GM12878 (cell line): Measurements from ENCODE around the gene OR5AU1. TPM values are rescaled to one million over a fixed set of nuclear protein-coding genes. Genes with fewer than 3 reads are reported as not detected.
A peak's percentile ranks its signal among the peaks of the same experiment; 100 is the strongest.

Source experiments
- ATF3 ChIP-seq: IDR thresholded peaks from 2 replicates; pipeline ENCODE4 v1.6.1; 2011; ENCODE audit warnings: low read depth, mild to moderate bottlenecking, low read length, moderate library complexity, borderline replicate concordance; ENCODE audit errors: extremely low read depth
- BHLHE40 ChIP-seq, 2 experiments: fragments of 450-650 bp in 1 of 2; IDR thresholded peaks; 2 replicates each; pipeline ENCODE4 v1.6.1; 2011 to 2017; ENCODE audit warnings: low read depth in 2 of 2, borderline replicate concordance in 1 of 2, improper control_type of control experiment in 1 of 2, low read length in 1 of 2, mild to moderate bottlenecking in 1 of 2
- CREB1 ChIP-seq: IDR thresholded peaks from 2 replicates; pipeline ENCODE4 v1.6.1; 2012; ENCODE audit warnings: low read depth, mild to moderate bottlenecking, inconsistent platforms
- CREM ChIP-seq: IDR thresholded peaks from 2 replicates; pipeline ENCODE4 v1.6.1; 2014; ENCODE audit warnings: antibody characterized with exemption, low read depth
- CTCF ChIP-seq, 3 experiments: IDR thresholded peaks in 2 of 3; conservative IDR thresholded peaks in 1 of 3; 2 replicates each; pipeline ENCODE4 v1.5.1; 2011; ENCODE audit warnings: low read depth in 3 of 3, low read length in 3 of 3, mild to moderate bottlenecking in 3 of 3, control low read depth in 2 of 3, moderate library complexity in 2 of 3, inconsistent platforms in 1 of 3, mixed read lengths in 1 of 3; ENCODE audit not compliant: control insufficient read depth in 2 of 3, insufficient read depth in 1 of 3; ENCODE audit errors: extremely low read depth in 1 of 3
- E2F4 ChIP-seq: IDR thresholded peaks from 2 replicates; pipeline ENCODE4 v1.6.1; 2012; ENCODE audit warnings: low read depth, low read length, improper control_type of control experiment
- EZH2 ChIP-seq: IDR thresholded peaks from 2 replicates; pipeline ENCODE4 v1.6.1; 2012; ENCODE audit warnings: low read depth, mild to moderate bottlenecking, control low read depth, inconsistent platforms, low read length, borderline replicate concordance; ENCODE audit not compliant: control insufficient read depth
- IRF4 ChIP-seq: IDR thresholded peaks from 2 replicates; pipeline ENCODE4 v1.6.1; 2011; ENCODE audit warnings: low read depth, low read length
- MEF2A ChIP-seq: IDR thresholded peaks from 2 replicates; pipeline ENCODE4 v1.6.1; 2011; ENCODE audit warnings: low read depth, mild to moderate bottlenecking, low read length, moderate library complexity; ENCODE audit not compliant: insufficient read depth
- NRF1 ChIP-seq: conservative IDR thresholded peaks from 2 replicates; pipeline ENCODE4 v1.6.1; 2011; ENCODE audit warnings: mild to moderate bottlenecking, low read depth, low read length, improper control_type of control experiment
- SKIL ChIP-seq: fragments of 450-650 bp; IDR thresholded peaks from 2 replicates; pipeline ENCODE4 v1.6.1; 2017; ENCODE audit warnings: mild to moderate bottlenecking, low read depth, inconsistent platforms; ENCODE audit not compliant: poor library complexity, severe bottlenecking
- SMAD5 ChIP-seq: IDR thresholded peaks from 2 replicates; pipeline ENCODE4 v1.6.1; 2016; ENCODE audit warnings: antibody characterized with exemption, low read depth
- SMARCA5 ChIP-seq: fragments of 450-650 bp; IDR thresholded peaks from 2 replicates; pipeline ENCODE4 v1.6.1; 2017; ENCODE audit warnings: mild to moderate bottlenecking
- STAT3 ChIP-seq: IDR thresholded peaks from 2 replicates; pipeline ENCODE4 v1.6.1; 2011; ENCODE audit warnings: low read depth, low read length, improper control_type of control experiment
- ZBED1 ChIP-seq: IDR thresholded peaks from 2 replicates; pipeline ENCODE4 v1.6.1; 2016; ENCODE audit warnings: borderline replicate concordance
- ZBTB33 ChIP-seq: fragments of 450-650 bp; IDR thresholded peaks from 2 replicates; pipeline ENCODE4 v1.6.1; 2017; ENCODE audit warnings: mild to moderate bottlenecking
- ZNF274 ChIP-seq: IDR thresholded peaks from one replicate; pipeline ENCODE4 v1.8.0; 2011; ENCODE audit not compliant: insufficient read length, insufficient read depth
- ZNF384 ChIP-seq: IDR thresholded peaks from 2 replicates; pipeline ENCODE4 v1.6.1; 2012; ENCODE audit warnings: low read depth, mild to moderate bottlenecking, low read length, improper control_type of control experiment, borderline replicate concordance
- ZSCAN29 ChIP-seq: fragments of 450-650 bp; IDR thresholded peaks from 2 replicates; pipeline ENCODE4 v1.6.1; 2017; ENCODE audit warnings: mild to moderate bottlenecking, moderate library complexity
- polyA plus RNA-seq, 11 experiments: library from polyadenylated mRNA; depleted of rRNA in 4 of 11; unstranded in 6 of 11; stranded (reverse) in 5 of 11; fragments of >200 nt; fragmentation: Nextera tagmentation in 4 of 11; fragmentation: Illumina TruSeq in 1 of 11; extraction: Ambion mirVana in 4 of 11; extraction: Trizol in 1 of 11; gene quantifications; 1 replicate in 1 of 11; 2 replicates in 10 of 11; pipeline versions ENCODE4 v1.2.1 to v1.2.3, GENCODE V29; 2011 to 2016; ENCODE audit warnings: inconsistent platforms in 2 of 11, missing spikeins in 2 of 11, low read depth in 1 of 11
- total RNA-seq, 4 experiments: library from RNA; depleted of rRNA in 3 of 4; stranded (reverse); fragments of >200 nt in 3 of 4; fragmentation: Illumina TruSeq in 1 of 4; extraction: Trizol in 1 of 4; gene quantifications; 2 replicates each; pipeline versions ENCODE4 v1.2.1 to v1.2.3, GENCODE V29; 2013 to 2021

The OR5AU1 gene
- total and polyA plus RNA-seq, 10 of the 15 experiments (the other 5 are each of a cell fraction or from before 2014, with no cell fraction given): not detected

GRCh38 chr14:21109377-21110138, 46.3 kb downstream of the OR5AU1 start (continued):
- TF ChIP-seq ATF3 (no peak), ZNF384 (no peak), ZNF274 (no peak), IRF4 (peak; percentile 95), E2F4 (no peak), CREB1 (peak; percentile 68), SKIL (no peak), CREM (peak; percentile 75; the same call in 1 of the 2 replicates), BHLHE40 (IDR thresholded peaks at IDR 0.05; ENCODE audit: borderline replicate concordance in 1 of 2, low read depth in 2 of 2, low read length in 1 of 2) (peak in 1 of 2 experiments; percentile 8; a peak in 1 of 4 replicates), SMARCA5 (no peak), NRF1 (no peak), STAT3 (no peak), ZBED1 (no peak), ZSCAN29 (no peak), CTCF (IDR thresholded peaks at IDR 0.05 in 2 of 3, conservative IDR thresholded peaks at IDR 0.05 in 1 of 3; ENCODE audit: control insufficient read depth in 2 of 3, extremely low read depth in 1 of 3, insufficient read depth in 1 of 3, low read depth in 3 of 3, low read length in 3 of 3) (no peak), MEF2A (no peak), EZH2 (no peak), ZBTB33 (no peak), SMAD5 (no peak)
